HG03521 (cell line): Measurements from ENCODE around the gene FRMD8.

Experiments
- ATAC-seq: cut with Tn5 transposase; IDR thresholded peaks from one replicate; pipeline ENCODE4 v1.9.1; 2021; ENCODE audit warnings: mild to moderate bottlenecking, moderate library complexity; ENCODE audit not compliant: unreplicated experiment

The FRMD8 gene

GRCh38 chr11:65390996-65391395 is 4.6 kb downstream of the FRMD8 start:
- no peak for ATAC-seq

- no peak for ATAC-seq
These were observed 5.9 kb downstream of the FRMD8 start for GRCh38 chr11:65392186-65392829.

- no peak for ATAC-seq
These were observed 6.5 kb downstream of the FRMD8 start for GRCh38 chr11:65392899-65393298.

GRCh38 chr11:65393513-65394079 is 7.2 kb downstream of the FRMD8 start:
- ATAC-seq = no peak

- ATAC-seq = no peak
These were observed 7.7 kb downstream of the FRMD8 start for GRCh38 chr11:65394125-65394536.

GRCh38 chr11:65395961-65396530 is 9.6 kb downstream of the FRMD8 start:
- ATAC-seq = no peak

- ATAC-seq = no peak
These were observed 10.6 kb downstream of the FRMD8 start for GRCh38 chr11:65396769-65397745.

- ATAC-seq = no peak
These were observed 12.0 kb downstream of the FRMD8 start for GRCh38 chr11:65398362-65398910.

GRCh38 chr11:65399249-65399648 is 12.8 kb downstream of the FRMD8 start:
- ATAC-seq = no peak

GRCh38 chr11:65399845-65400244 is 13.4 kb downstream of the FRMD8 start:
- ATAC-seq = no peak

GRCh38 chr11:65400307-65401072 is 14.1 kb downstream of the FRMD8 start:
- ATAC-seq = no peak

GRCh38 chr11:65401073-65401802 is 14.8 kb downstream of the FRMD8 start:
- ATAC-seq = no peak

GRCh38 chr11:65401803-65402248 is 15.4 kb downstream of the FRMD8 start:
- no peak for ATAC-seq

- ATAC-seq = no peak
These were observed 16.4 kb downstream of the FRMD8 start for GRCh38 chr11:65402790-65403189.

GRCh38 chr11:65403607-65404121 is 17.2 kb downstream of the FRMD8 start:
- ATAC-seq = no peak

GRCh38 chr11:65404210-65404609 is 17.8 kb downstream of the FRMD8 start:
- ATAC-seq = no peak

GRCh38 chr11:65404638-65405339 is 18.4 kb downstream of the FRMD8 start:
- ATAC-seq = no peak

- no peak for ATAC-seq
These were observed 24.7 kb downstream of the FRMD8 start for GRCh38 chr11:65410936-65411680.
